Endothelial cell (in vitro differentiated cells): ENCODE results near the gene ARL14. TPM values are rescaled to one million over a fixed set of nuclear protein-coding genes. Genes with fewer than 3 reads are reported as not detected.
A peak's percentile ranks its signal among the peaks of the same experiment; 100 is the strongest.

Experiments
- DNase-seq: peaks from one replicate; pipeline ENCODE4 v3.0.0; 2021; ENCODE audit warnings: low spot score
- H3K27ac Mint-ChIP-seq: one replicate; pipeline ENCODE4 v1.8.0; 2021; ENCODE audit warnings: mixed read lengths, inconsistent platforms; ENCODE audit not compliant: unreplicated experiment
- H3K27me3 Mint-ChIP-seq: one replicate; pipeline ENCODE4 v1.8.0; 2021; ENCODE audit warnings: mild to moderate bottlenecking, moderate library complexity, mixed read lengths, inconsistent platforms; ENCODE audit not compliant: unreplicated experiment
- H3K36me3 Mint-ChIP-seq: one replicate; pipeline ENCODE4 v1.8.0; 2021; ENCODE audit warnings: mild to moderate bottlenecking, low read depth, mixed read lengths, inconsistent platforms; ENCODE audit not compliant: unreplicated experiment
- H3K4me1 Mint-ChIP-seq: one replicate; pipeline ENCODE4 v1.8.0; 2021; ENCODE audit warnings: mild to moderate bottlenecking, mixed read lengths, inconsistent platforms; ENCODE audit not compliant: unreplicated experiment
- H3K4me3 Mint-ChIP-seq: one replicate; pipeline ENCODE4 v1.8.0; 2021; ENCODE audit warnings: mild to moderate bottlenecking, mixed read lengths, inconsistent platforms; ENCODE audit not compliant: unreplicated experiment
- H3K9me3 Mint-ChIP-seq: one replicate; pipeline ENCODE4 v1.8.0; 2021; ENCODE audit warnings: mixed read lengths, inconsistent platforms; ENCODE audit not compliant: unreplicated experiment
- CTCF ChIP-seq: fragments of 200-600 bp; sonication (generic); IDR thresholded peaks from one replicate; pipeline ENCODE4 v1.5.0; 2021; ENCODE audit warnings: antibody characterized with exemption; ENCODE audit not compliant: unreplicated experiment
- total RNA-seq: library from RNA; stranded (reverse); fragmentation: NEBNext Ultra II Directional; extraction: Animal tissue kit (Norgen Biotek cat#: 25700); gene quantifications from one replicate; pipeline ENCODE4 v1.2.1, GENCODE V29; 2021; ENCODE audit not compliant: unreplicated experiment

The ARL14 gene
- total RNA-seq, 1 donor from 2014 or later, result not detected

- no peaks in the 10 kb centered on the region for H3K9me3 Mint-ChIP-seq
- no peak overlapping the region for H3K4me3 Mint-ChIP-seq
- no peaks in the 10 kb centered on the region for H3K36me3 Mint-ChIP-seq
- H3K4me1 Mint-ChIP-seq, result no peaks in the 10 kb centered on the region
- peak; percentile 79 for TF ChIP-seq CTCF
- H3K27ac Mint-ChIP-seq, result no peak overlapping the region
- H3K27me3 Mint-ChIP-seq, result no peaks in the 10 kb centered on the region
- DNase-seq, result no peak
These were observed 8.3 kb downstream of the ARL14 start for GRCh38 chr3:160685144-160685766.

- peak; percentile 52 for TF ChIP-seq CTCF
- H3K27me3 Mint-ChIP-seq, result no peaks in the 10 kb centered on the region
- no peak overlapping the region for H3K4me3 Mint-ChIP-seq
- H3K4me1 Mint-ChIP-seq, result no peaks in the 10 kb centered on the region
- no peaks in the 10 kb centered on the region for H3K9me3 Mint-ChIP-seq
- no peak for DNase-seq
- H3K27ac Mint-ChIP-seq, result no peak overlapping the region
- no peaks in the 10 kb centered on the region for H3K36me3 Mint-ChIP-seq
These were observed 10.1 kb downstream of the ARL14 start for GRCh38 chr3:160686955-160687535.

GRCh38 chr3:160691151-160691550, 14.2 kb downstream of the ARL14 start:
- no peaks in the 10 kb centered on the region for H3K4me1 Mint-ChIP-seq
- no peak for DNase-seq
- no peak overlapping the region for H3K4me3 Mint-ChIP-seq
- no peaks in the 10 kb centered on the region for H3K27me3 Mint-ChIP-seq
- TF ChIP-seq CTCF, result no peak
- no peaks in the 10 kb centered on the region for H3K36me3 Mint-ChIP-seq
- no peak overlapping the region for H3K27ac Mint-ChIP-seq
- no peaks in the 10 kb centered on the region for H3K9me3 Mint-ChIP-seq

GRCh38 chr3:160691962-160692361, 15.0 kb downstream of the ARL14 start:
- H3K36me3 Mint-ChIP-seq, result no peaks in the 10 kb centered on the region
- no peaks in the 10 kb centered on the region for H3K27me3 Mint-ChIP-seq
- no peaks in the 10 kb centered on the region for H3K4me1 Mint-ChIP-seq
- no peak overlapping the region for H3K4me3 Mint-ChIP-seq
- DNase-seq, result no peak
- no peak overlapping the region for H3K27ac Mint-ChIP-seq
- H3K9me3 Mint-ChIP-seq, result no peaks in the 10 kb centered on the region
- no peak for TF ChIP-seq CTCF

- H3K27me3 Mint-ChIP-seq, result no peaks in the 10 kb centered on the region
- H3K4me1 Mint-ChIP-seq, result no peaks in the 10 kb centered on the region
- no peaks in the 10 kb centered on the region for H3K9me3 Mint-ChIP-seq
- no peak overlapping the region for H3K4me3 Mint-ChIP-seq
- TF ChIP-seq CTCF, result no peak
- no peak for DNase-seq
- H3K36me3 Mint-ChIP-seq, result no peaks in the 10 kb centered on the region
- no peak overlapping the region for H3K27ac Mint-ChIP-seq
These were observed 16.2 kb downstream of the ARL14 start for GRCh38 chr3:160693191-160693590.
